Panc1 (cell line): ENCODE results near the gene NUP210L. TPM values are rescaled to one million over a fixed set of nuclear protein-coding genes. Genes with fewer than 3 reads are reported as not detected.

Source experiments
- ATAC-seq: fragments of 200-7000 bp; cut with Tn5 transposase; 2 replicates; pipeline ENCODE4 v1.9.1; 2020; ENCODE audit warnings: mild to moderate bottlenecking, moderate library complexity
- BruUV-seq: library from RNA; stranded (reverse); fragments of 400-500 nt; replicated peaks from 2 replicates; lab custom pipeline; 2021; lab: Mats Ljungman, UMichigan
- CTCF ChIA-PET: fragments of 300-600 bp; sonication (Branson Sonifier 250); formaldehyde crosslinking; loops from one replicate; lab custom pipeline; 2022; ENCODE audit warnings: antibody characterized with exemption; lab: Charles Lee
- POLR2A ChIA-PET: fragments of 300-600 bp; sonication (Branson Sonifier 250); formaldehyde crosslinking; loops from one replicate; lab custom pipeline; 2022; ENCODE audit warnings: antibody characterized with exemption; lab: Charles Lee
- DNase-seq: peaks from one replicate; pipeline ENCODE4 v3.0.0-alpha.2; 2010; ENCODE audit warnings: low read depth, low spot score
- H3K27ac ChIP-seq: 2 replicates; pipeline ENCODE4 v1.5.1; 2011; ENCODE audit warnings: mild to moderate bottlenecking, low read length, inconsistent platforms
- H3K27me3 ChIP-seq: fragments of 200-500 bp; sonication (Bioruptor generic); 2 replicates; pipeline ENCODE4 v1.6.0; 2014; ENCODE audit warnings: low read length, inconsistent platforms; ENCODE audit not compliant: control insufficient read depth, insufficient read depth
- H3K36me3 ChIP-seq: fragments of 200-500 bp; sonication (Bioruptor generic); 2 replicates; pipeline ENCODE4 v1.5.1; 2014; ENCODE audit warnings: inconsistent platforms, mild to moderate bottlenecking, low read length, moderate library complexity; ENCODE audit not compliant: control insufficient read depth, insufficient read depth
- H3K4me1 ChIP-seq: 2 replicates; pipeline ENCODE4 v1.5.1; 2011; ENCODE audit warnings: inconsistent platforms, mild to moderate bottlenecking, low read length, moderate library complexity; ENCODE audit not compliant: control insufficient read depth, insufficient read depth
- H3K4me3 ChIP-seq, 2 experiments: 2 replicates each; pipeline ENCODE4 v1.5.1; 2011 to 2012; ENCODE audit warnings: low read depth in 2 of 2, low read length in 2 of 2, mild to moderate bottlenecking in 2 of 2, inconsistent platforms in 1 of 2, moderate library complexity in 1 of 2
- H3K9me3 ChIP-seq: fragments of 200-500 bp; sonication (Bioruptor generic); 2 replicates; pipeline ENCODE4 v1.5.1; 2014; ENCODE audit warnings: low read depth, mild to moderate bottlenecking, inconsistent platforms, low read length, moderate library complexity; ENCODE audit not compliant: control insufficient read depth, insufficient read depth
- POLR2AphosphoS5 ChIP-seq: IDR thresholded peaks from 2 replicates; pipeline ENCODE4 v1.6.1; 2012; ENCODE audit warnings: mild to moderate bottlenecking, low read depth, low read length, moderate library complexity
- SIN3A ChIP-seq: IDR thresholded peaks from 2 replicates; pipeline ENCODE4 v1.6.1; 2012; ENCODE audit warnings: low read depth, mild to moderate bottlenecking, low read length, moderate library complexity, borderline replicate concordance; ENCODE audit not compliant: insufficient read depth
- TCF7L2 ChIP-seq: IDR thresholded peaks from 2 replicates; pipeline ENCODE4 v1.6.1; 2011; ENCODE audit warnings: mild to moderate bottlenecking, low read depth, low read length, inconsistent platforms
- in situ Hi-C: cut with HindIII; loops from 2 replicates; pipeline ENCODE4 v1.10.0; 2016; ENCODE audit warnings: low sequenced_read_pairs, low pct_unique_long_range_greater_than_20kb
- intact Hi-C: fragments of 100-400 bp; cut with micrococcal nuclease; formaldehyde crosslinking; loops from one replicate; pipeline ENCODE4 v1.10.0; 2022; ENCODE audit not compliant: unreplicated experiment
- total RNA-seq: library from RNA; stranded (reverse); gene quantifications from one replicate; pipeline ENCODE4 v1.2.1, GENCODE V29; 2021; ENCODE audit not compliant: unreplicated experiment
- TF ChIP-seq, protein P1 (sequence below), 2 experiments: IDR thresholded peaks; 2 replicates each; pipeline ENCODE4 v1.6.1; 2011 to 2012; ENCODE audit warnings: low read depth in 2 of 2, control low read depth in 1 of 2, low read length in 1 of 2, mild to moderate bottlenecking in 1 of 2, moderate library complexity in 1 of 2; ENCODE audit not compliant: insufficient read depth in 1 of 2
- TF ChIP-seq, protein P2 (sequence below): fragments of 450-650 bp; IDR thresholded peaks from 2 replicates; pipeline ENCODE4 v1.5.1; 2017; ENCODE audit warnings: mild to moderate bottlenecking

NUP210L gene
- total RNA-seq, 1 experiment from 2014 or later, result 0.05 TPM

DNA sequence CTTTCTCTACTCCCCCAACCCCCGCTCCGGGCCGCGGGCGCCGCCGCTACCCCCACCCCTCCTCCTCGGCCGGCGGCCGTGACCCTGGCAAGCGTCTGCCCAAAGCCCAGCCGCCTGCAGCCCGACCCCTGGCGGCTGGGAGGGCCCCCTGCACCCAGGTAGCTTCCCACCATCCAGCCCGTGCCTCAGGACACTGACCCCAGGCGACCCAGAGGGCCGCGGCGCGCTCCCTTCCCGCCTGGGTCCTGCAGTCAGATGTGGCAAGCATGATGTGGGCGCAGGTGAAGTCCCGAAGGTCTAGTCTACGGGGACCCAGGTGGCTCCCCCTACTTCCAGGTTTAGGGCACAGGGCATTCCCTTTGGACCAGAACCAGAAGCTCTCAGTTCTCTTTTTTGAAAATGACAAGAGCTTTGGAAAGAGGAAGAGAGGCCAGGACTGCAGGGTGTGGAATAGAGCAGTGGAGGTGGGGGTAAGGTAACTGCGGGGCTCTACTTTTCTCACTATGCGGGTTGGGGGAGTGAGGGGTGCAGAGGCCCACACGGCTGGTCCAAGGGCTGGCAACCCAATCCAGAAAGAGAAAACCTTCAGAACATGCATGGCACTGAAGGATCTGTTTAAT, 208.1 kb downstream of the NUP210L start, which contains the start of gene DENND4B:
Gene DENND4B, minus strand, starts transcription at position 97 of the 620 bp plus-strand sequence. CDS start 2,344 bp downstream, outside the sequence.
- BruUV-seq, result no TSS peak
- peaks cover 14% of the 10 kb centered on the region for H3K4me1 ChIP-seq
- H3K36me3 ChIP-seq, result no peaks in the 10 kb centered on the region; the same call in none of the 2 replicates
- peak within 1 kb of the TSS; percentile 77 to 78 for H3K4me3 ChIP-seq
- intact Hi-C loops (no loop called here), in situ Hi-C loops (no loop called here)
- POLR2A ChIA-PET, result interaction anchor here (0.6 to 0.7 kb wide), 2 partner anchors 12 to 50 kb away, joined by 3 to 8 read pairs; no protein-coding TSS in a partner anchor
- no peaks in the 10 kb centered on the region for H3K9me3 ChIP-seq
- no peak for DNase-seq
- peak; percentile 95 for ATAC-seq
- H3K27me3 ChIP-seq, result no peaks in the 10 kb centered on the region
- TF ChIP-seq, protein P1, sequence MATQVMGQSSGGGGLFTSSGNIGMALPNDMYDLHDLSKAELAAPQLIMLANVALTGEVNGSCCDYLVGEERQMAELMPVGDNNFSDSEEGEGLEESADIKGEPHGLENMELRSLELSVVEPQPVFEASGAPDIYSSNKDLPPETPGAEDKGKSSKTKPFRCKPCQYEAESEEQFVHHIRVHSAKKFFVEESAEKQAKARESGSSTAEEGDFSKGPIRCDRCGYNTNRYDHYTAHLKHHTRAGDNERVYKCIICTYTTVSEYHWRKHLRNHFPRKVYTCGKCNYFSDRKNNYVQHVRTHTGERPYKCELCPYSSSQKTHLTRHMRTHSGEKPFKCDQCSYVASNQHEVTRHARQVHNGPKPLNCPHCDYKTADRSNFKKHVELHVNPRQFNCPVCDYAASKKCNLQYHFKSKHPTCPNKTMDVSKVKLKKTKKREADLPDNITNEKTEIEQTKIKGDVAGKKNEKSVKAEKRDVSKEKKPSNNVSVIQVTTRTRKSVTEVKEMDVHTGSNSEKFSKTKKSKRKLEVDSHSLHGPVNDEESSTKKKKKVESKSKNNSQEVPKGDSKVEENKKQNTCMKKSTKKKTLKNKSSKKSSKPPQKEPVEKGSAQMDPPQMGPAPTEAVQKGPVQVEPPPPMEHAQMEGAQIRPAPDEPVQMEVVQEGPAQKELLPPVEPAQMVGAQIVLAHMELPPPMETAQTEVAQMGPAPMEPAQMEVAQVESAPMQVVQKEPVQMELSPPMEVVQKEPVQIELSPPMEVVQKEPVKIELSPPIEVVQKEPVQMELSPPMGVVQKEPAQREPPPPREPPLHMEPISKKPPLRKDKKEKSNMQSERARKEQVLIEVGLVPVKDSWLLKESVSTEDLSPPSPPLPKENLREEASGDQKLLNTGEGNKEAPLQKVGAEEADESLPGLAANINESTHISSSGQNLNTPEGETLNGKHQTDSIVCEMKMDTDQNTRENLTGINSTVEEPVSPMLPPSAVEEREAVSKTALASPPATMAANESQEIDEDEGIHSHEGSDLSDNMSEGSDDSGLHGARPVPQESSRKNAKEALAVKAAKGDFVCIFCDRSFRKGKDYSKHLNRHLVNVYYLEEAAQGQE (IDR thresholded peaks at IDR 0.05; ENCODE audit: insufficient read depth in 1 of 2, low read depth in 2 of 2, low read length in 1 of 2), result no peak
- TF ChIP-seq, protein P2, sequence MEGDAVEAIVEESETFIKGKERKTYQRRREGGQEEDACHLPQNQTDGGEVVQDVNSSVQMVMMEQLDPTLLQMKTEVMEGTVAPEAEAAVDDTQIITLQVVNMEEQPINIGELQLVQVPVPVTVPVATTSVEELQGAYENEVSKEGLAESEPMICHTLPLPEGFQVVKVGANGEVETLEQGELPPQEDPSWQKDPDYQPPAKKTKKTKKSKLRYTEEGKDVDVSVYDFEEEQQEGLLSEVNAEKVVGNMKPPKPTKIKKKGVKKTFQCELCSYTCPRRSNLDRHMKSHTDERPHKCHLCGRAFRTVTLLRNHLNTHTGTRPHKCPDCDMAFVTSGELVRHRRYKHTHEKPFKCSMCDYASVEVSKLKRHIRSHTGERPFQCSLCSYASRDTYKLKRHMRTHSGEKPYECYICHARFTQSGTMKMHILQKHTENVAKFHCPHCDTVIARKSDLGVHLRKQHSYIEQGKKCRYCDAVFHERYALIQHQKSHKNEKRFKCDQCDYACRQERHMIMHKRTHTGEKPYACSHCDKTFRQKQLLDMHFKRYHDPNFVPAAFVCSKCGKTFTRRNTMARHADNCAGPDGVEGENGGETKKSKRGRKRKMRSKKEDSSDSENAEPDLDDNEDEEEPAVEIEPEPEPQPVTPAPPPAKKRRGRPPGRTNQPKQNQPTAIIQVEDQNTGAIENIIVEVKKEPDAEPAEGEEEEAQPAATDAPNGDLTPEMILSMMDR, result peak; percentile 99
- TF ChIP-seq SIN3A (no peak), POLR2AphosphoS5 (peak; percentile 45; the same call in 1 of the 2 replicates), TCF7L2 (no peak)
- CTCF ChIA-PET, result interaction anchor here (0.5 to 1.1 kb wide), 11 partner anchors 18 to 1303 kb away, joined by 3 to 12 read pairs (median 5); partner anchors contain the start of gene GATAD2B
- peak within 1 kb of the TSS; percentile 78 for H3K27ac ChIP-seq

DNA sequence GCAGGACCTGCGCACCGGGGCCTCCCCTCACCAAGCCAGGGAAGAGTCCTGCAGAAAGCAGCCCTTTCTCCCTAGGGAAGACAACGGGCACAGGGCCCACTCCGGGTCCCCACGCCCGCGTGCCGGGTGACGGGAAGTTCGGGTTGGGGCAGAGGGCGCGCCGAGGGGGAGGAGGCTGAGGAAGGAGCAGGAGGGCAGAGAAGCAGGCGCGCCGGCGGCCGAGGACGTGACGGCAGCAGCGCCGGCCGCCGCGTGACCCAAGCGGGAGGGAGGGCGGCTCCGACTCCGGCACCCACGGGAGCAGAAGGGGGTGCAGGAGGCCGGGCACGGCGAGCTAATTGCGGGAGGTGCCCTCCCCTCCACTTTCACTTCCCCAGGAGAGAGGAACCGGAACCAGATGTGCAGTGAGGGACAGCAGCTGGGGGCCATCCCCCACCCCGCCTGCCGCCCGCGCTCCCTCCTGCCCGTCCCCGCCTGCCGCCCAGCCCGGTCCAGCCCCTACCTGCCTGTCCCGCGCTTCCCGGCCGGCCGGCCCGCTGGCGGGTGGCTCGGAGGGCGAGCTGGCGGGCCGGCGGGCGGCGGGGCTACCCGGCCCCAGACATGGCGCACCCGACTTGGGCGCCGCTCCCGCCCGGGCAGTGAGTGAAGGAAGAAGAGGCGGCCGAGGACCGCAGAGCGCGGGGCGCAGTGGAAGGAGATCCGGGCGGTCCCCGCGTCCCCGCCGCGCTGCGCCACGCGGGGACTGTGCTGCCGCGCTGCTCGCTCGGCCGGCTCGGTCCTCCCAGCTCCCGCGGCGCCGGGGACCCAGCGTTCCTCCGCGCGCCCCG, 208.9 kb downstream of the NUP210L start:
- H3K9me3 ChIP-seq, result no peaks in the 10 kb centered on the region
- in situ Hi-C loops (no loop called here), intact Hi-C loops (no loop called here)
- H3K4me3 ChIP-seq, result peak overlapping the region; percentile 77 to 78
- CTCF ChIA-PET, result interaction anchor here (0.5 to 1.1 kb wide), 8 partner anchors 21 to 1304 kb away, joined by 4 to 12 read pairs (median 6); partner anchors contain the start of gene GATAD2B
- BruUV-seq, result no TSS peak
- no peaks in the 10 kb centered on the region; the same call in none of the 2 replicates for H3K36me3 ChIP-seq
- H3K4me1 ChIP-seq, result peaks cover 14% of the 10 kb centered on the region
- TF ChIP-seq, protein P1 (IDR thresholded peaks at IDR 0.05; ENCODE audit: insufficient read depth in 1 of 2, low read depth in 2 of 2, low read length in 1 of 2), result no peak
- TF ChIP-seq POLR2AphosphoS5 (0 out of 2 replicates have a peak, but pooled peaks have one; percentile 35), SIN3A (peak; percentile 57; the same call in 1 of the 2 replicates), TCF7L2 (no peak)
- TF ChIP-seq, protein P2, result no peak
- peak overlapping the region; percentile 78 for H3K27ac ChIP-seq
- H3K27me3 ChIP-seq, result no peaks in the 10 kb centered on the region
- POLR2A ChIA-PET, result interaction anchor here (0.6 to 0.7 kb wide), 2 partner anchors 13 to 51 kb away, joined by 3 to 8 read pairs; no protein-coding TSS in a partner anchor
- ATAC-seq (peak; percentile 83), DNase-seq (no peak)
